GM10248 (cell line): ENCODE results near the gene KRTAP4-8.
"Not testable (repeated sequence)": the region's sequence is repeated elsewhere in the genome, so short reads cannot be mapped to it uniquely, and the experiment has no call there.

Experiments
- CTCF ChIA-PET: fragments of 300-600 bp; sonication (Branson Sonifier 250); formaldehyde crosslinking; extraction: SDS; loops from one replicate; lab custom pipeline; 2021; ENCODE audit warnings: antibody characterized with exemption; lab: Yijun Ruan, JAX
- POLR2A ChIA-PET: fragments of 350-650 bp; sonication (Branson Sonifier 250); formaldehyde crosslinking; extraction: SDS; loops from one replicate; lab custom pipeline; 2020; ENCODE audit warnings: antibody characterized with exemption; lab: Yijun Ruan, JAX
- DNase-seq: peaks from one replicate; pipeline ENCODE4 v3.0.0; 2012; ENCODE audit errors: extremely low spot score
- TF ChIP-seq, protein P1 (sequence below): IDR thresholded peaks from 2 replicates; pipeline ENCODE4 v1.5.1; 2012; ENCODE audit warnings: mild to moderate bottlenecking, low read depth; ENCODE audit errors: extremely low read depth, missing control alignments, control extremely low read depth

The KRTAP4-8 gene

DNA sequence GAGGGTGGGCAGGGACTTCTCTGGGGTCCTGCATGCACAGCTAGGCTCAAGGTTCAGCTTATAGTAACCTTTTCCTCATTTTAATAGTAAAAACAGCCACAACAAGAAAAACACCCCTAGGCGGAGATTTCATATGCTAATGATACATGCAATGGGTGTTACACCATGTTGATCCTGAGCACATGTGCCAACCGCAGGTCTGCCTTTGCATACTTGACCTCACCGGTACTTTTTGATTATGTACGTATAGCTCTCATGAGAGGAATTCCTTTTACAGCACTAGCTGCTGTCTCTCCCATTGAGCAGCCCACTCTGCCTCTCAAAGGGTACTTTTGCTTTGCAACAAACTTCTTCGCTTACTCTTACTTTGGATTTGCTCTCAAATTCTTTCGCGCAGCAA is 1.9 kb downstream of the KRTAP4-8 start:
- ChIA-PET CTCF (no interaction called here), POLR2A (no interaction called here)
- no peak for DNase-seq
- TF ChIP-seq, protein P1, sequence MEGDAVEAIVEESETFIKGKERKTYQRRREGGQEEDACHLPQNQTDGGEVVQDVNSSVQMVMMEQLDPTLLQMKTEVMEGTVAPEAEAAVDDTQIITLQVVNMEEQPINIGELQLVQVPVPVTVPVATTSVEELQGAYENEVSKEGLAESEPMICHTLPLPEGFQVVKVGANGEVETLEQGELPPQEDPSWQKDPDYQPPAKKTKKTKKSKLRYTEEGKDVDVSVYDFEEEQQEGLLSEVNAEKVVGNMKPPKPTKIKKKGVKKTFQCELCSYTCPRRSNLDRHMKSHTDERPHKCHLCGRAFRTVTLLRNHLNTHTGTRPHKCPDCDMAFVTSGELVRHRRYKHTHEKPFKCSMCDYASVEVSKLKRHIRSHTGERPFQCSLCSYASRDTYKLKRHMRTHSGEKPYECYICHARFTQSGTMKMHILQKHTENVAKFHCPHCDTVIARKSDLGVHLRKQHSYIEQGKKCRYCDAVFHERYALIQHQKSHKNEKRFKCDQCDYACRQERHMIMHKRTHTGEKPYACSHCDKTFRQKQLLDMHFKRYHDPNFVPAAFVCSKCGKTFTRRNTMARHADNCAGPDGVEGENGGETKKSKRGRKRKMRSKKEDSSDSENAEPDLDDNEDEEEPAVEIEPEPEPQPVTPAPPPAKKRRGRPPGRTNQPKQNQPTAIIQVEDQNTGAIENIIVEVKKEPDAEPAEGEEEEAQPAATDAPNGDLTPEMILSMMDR: no peak

DNA sequence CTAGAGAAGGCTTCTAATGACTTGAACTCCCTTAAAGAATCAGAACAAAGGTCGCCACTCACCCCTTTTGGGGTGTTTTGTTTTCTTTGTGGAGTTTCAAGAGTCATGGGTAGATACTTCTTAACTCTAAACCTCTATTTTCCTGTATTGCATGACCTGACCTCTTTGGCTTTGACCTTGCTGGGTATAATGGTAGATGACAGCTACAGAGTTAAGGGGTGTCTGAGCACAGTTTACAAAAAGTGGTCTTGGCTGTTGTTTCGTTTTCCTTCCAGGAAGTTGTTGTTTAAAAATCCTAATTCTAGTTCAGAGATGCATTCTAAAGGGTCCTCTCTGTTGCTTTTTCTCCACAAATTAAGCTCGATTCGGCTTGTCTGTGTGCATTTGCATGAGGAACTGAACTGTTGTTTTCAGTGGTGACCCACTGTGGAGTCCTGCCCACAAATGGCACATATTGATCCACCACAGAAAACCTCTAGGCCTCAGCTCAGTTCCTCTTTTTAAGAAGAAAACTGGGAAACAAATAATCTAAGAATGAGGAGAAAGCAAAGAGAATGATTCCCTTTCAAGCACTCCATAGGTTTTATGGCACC is 9.1 kb downstream of the KRTAP4-8 start:
- POLR2A ChIA-PET, DNase-seq, CTCF ChIA-PET: not testable (repeated sequence)

DNA sequence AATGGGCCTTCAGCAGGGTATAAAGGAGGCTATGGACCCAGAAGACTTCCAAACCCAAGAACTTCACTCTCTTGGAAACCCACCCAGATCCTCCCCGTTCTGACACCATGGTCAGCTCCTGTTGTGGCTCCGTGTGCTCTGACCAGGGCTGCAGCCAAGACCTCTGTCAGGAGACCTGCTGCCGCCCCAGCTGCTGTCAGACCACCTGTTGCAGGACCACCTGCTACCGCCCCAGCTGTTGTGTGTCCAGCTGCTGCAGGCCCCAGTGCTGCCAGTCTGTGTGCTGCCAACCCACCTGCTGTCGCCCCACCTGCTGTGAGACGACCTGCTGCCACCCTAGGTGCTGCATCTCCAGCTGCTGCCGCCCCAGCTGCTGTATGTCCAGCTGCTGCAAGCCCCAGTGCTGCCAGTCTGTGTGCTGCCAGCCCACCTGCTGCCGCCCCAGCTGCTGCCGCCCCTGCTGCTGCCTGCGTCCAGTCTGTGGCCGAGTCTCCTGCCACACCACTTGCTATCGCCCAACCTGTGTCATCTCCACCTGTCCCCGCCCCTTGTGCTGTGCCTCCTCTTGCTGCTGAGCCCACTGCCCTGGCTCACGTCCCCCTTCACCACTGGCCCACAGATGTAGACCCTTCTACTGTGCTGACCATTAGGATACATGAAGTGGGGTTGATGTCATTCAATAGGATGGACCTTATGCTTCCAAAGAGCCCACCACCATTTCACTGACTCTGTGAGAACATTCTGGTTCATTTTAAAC is 13.7 kb downstream of the KRTAP4-8 start, which contains the start of gene KRTAP4-7:
TSS of gene KRTAP4-7 (plus strand) at position 51 of the 757 bp plus-strand sequence. CDS start at position 108, 57 bp downstream.
- POLR2A ChIA-PET, DNase-seq, CTCF ChIA-PET: not testable (repeated sequence)

DNA sequence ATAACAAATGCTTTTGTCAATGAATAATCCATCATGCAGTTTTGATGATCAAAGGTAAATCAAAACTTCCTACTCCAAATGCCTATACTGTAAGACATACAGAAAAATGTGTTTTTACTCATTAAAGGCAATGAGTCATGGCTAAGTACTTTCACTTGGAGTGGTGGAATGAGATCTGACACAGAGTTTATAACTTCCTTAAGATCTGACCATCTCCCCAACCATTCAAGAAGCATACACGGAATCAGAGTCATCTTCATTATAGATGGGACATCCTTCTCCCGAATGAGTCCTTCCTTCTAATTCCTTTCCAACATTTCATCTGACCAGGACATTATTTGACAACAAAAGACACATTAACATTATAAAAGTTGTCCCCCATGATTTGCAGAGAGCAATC is 14.5 kb downstream of the KRTAP4-8 start:
- POLR2A ChIA-PET, CTCF ChIA-PET, DNase-seq: not testable (repeated sequence)

DNA sequence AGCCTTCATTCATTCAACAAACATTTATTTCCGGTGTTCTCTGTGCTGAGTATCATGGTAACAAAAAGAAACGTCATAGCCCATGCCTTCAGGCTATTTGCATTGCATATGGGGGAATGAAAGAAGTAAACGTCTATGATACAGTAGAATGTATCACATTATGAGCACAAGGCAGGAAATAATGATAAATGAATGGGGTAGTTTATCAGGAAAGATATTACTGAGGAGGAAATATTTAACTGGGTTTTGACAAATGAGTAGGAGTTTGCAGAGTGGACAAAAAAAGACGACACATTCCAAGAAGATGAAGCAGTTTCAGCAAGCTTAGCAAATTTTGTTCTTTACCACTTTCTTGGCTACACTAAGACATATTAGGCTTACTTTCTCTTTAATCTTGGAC is 15.3 kb downstream of the KRTAP4-8 start:
- CTCF ChIA-PET: no interaction called here
- TF ChIP-seq, protein P1: no peak
- no peak for DNase-seq
- POLR2A ChIA-PET: no interaction called here

DNA sequence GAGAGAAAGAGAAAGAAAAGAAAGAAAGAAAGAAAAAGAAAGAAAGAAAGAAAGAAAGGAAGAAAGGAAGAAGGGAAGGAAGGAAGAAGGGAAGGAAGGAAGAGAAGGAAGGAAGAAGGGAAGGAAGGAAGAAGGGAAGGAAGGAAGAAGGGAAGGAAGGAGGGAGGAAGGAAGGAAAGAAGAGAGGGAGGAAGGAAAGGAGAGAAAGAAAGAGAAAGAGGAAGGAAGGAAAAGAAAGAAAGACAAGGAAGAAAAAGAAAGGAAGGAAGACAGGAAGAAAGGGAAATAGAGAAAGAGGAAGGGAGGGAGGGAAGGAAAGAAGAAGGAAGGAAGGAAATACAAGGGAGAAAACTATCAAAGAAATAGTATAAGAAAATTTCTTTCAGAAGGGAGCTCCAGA is 21.2 kb downstream of the KRTAP4-8 start:
- TF ChIP-seq, protein P1: no peak
- CTCF ChIA-PET: no interaction called here
- POLR2A ChIA-PET: no interaction called here

DNA sequence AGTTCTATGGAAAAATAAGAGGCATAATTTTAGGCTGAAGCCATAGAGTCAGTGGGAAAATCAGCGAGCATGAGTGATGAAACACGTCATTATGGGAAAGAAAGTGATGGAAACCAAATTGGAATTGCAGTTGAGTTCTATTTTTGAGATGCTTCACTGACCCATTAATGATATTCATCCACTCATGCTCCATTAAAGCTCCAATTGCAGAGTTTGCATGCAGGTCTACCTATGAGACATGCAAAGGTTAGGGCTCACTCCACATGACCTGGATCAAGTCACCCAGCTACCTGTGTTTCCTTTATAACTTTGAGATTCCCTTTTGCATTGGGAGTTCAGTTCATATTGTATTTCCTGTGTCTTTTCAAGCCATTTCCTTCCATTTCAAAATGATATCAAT is 24.3 kb downstream of the KRTAP4-8 start:
- CTCF ChIA-PET: no interaction called here
- no peak for DNase-seq
- TF ChIP-seq, protein P1: no peak
- POLR2A ChIA-PET: no interaction called here

More for the DNA sequence above, 21.2 kb downstream of the KRTAP4-8 start:
- no peak for DNase-seq

DNA sequence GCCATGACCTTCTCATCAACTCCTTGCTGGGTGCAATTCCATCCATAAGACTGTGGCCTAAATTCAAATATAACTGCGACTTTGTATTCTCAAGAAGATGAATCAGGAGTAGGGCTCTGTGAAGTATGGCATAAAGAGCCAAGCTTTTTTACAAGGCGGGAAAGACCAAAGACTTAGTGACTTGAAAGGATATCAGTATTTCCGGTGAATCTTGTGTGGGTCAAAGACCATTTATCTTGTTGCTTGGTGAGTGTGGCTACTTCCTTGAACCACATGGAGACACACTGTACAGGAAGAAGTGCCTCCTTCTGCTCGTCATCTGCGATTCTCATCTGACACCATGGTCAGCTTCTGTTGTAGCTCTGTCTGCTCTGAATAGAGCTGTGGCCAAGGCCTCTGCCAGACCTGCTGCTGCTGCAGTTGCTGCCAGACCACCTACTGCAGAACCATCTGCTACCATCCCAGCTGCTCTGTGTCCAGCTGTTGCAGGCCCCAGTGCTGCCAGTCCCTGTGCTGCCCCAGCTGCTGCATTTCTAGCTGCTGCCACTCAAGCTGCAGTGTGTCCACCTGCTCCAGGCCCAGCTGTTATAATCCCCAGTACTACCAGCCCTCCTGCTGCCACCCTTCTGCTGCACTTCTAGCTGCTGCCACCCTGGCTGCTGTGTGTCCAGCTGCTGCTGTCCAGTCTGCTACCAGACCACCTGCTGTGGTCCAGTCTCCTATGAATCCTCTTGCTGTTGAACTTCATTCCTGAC is 26.2 kb downstream of the KRTAP4-8 start:
- CTCF ChIA-PET: interaction anchor here (0.8 kb wide), 1 partner anchor 23 kb away, joined by 3 read pairs; no protein-coding TSS in a partner anchor
- DNase-seq: no peak
- TF ChIP-seq, protein P1: no peak
- POLR2A ChIA-PET: no interaction called here
